ENCODE data around the gene ST6GALNAC1. TPM values are rescaled to one million over a fixed set of nuclear protein-coding genes. Genes with fewer than 3 reads are reported as not detected.

ST6GALNAC1 gene
- total RNA-seq, 1 experiment from 2014 or later, result not detected

GRCh38 chr17:76675648-76676047, 32.1 kb upstream of the ST6GALNAC1 start:
- H3K9me3 ChIP-seq (ENCODE audit: control insufficient read depth in 1 of 2, insufficient read depth in 1 of 2, low read depth in 1 of 2, low read length in 2 of 2), result no peaks in the 10 kb centered on the region
- no peak overlapping the region for H3K9ac ChIP-seq (ENCODE audit: low read length)
- RAD21 ChIA-PET (ENCODE audit: low non-redundant PET in 1 of 2, low total read pairs in 2 of 2, uncharacterized antibody in 2 of 2, unreplicated experiment in 2 of 2), result no interaction called here
- peaks cover 13 to 17% of the 10 kb centered on the region in 2 experiments for H3K4me1 ChIP-seq (ENCODE audit: control insufficient read depth in 1 of 2, insufficient read depth in 2 of 2, low read length in 2 of 2)
- intact Hi-C loops (cut with micrococcal nuclease), result no loop called here
- no peaks in the 10 kb centered on the region for H3K79me2 ChIP-seq (ENCODE audit: insufficient read depth, low read length)
- no peak for ATAC-seq
- no peak overlapping the region for H2AFZ ChIP-seq (ENCODE audit: low read depth, low read length, poor library complexity, severe bottlenecking)
- H3K9me2 ChIP-seq (ENCODE audit: insufficient read depth), result no peaks in the 10 kb centered on the region
- no TSS peak for BruUV-seq (replicated peaks)
- no peaks in the 10 kb centered on the region; a peak in 1 of 4 replicates for H3K36me3 ChIP-seq (ENCODE audit: control insufficient read depth in 1 of 2, insufficient read depth in 2 of 2, low read length in 2 of 2)
- no peaks in the 10 kb centered on the region for H4K20me1 ChIP-seq (ENCODE audit: insufficient read depth)
- H3K4me2 ChIP-seq (ENCODE audit: low read length), result no peak overlapping the region
- no peak overlapping the region for H3K27ac ChIP-seq (ENCODE audit: low read depth, low read length)
- TF ChIP-seq CTCF (IDR thresholded peaks at IDR 0.05 in 2 of 3, conservative IDR thresholded peaks at IDR 0.05 in 1 of 3; ENCODE audit: borderline replicate concordance in 1 of 3, insufficient read depth in 1 of 3, low read depth in 2 of 3, low read length in 2 of 3) (no peak), EGR1 (IDR thresholded peaks at IDR 0.05; ENCODE audit: low read depth) (no peak), EZH2phosphoT487 (IDR thresholded peaks at IDR 0.05; ENCODE audit: borderline replicate concordance) (no peak), ZFX (IDR thresholded peaks at IDR 0.05) (no peak), CEBPB (IDR thresholded peaks at IDR 0.05; ENCODE audit: low read depth) (no peak), ZNF274 (IDR thresholded peaks at IDR 0.05; ENCODE audit: low read depth, low read length) (no peak), ELF1 (IDR thresholded peaks at IDR 0.05; ENCODE audit: borderline replicate concordance, low read depth) (no peak), SP1 (IDR thresholded peaks at IDR 0.05; ENCODE audit: low read depth) (no peak), POLR2AphosphoS5 (IDR thresholded peaks at IDR 0.05; ENCODE audit: low read depth, low read length) (no peak), POLR2A (IDR thresholded peaks at IDR 0.05; ENCODE audit: borderline replicate concordance, extremely low read depth, insufficient read depth, insufficient read length) (no peak), ZBTB33 (IDR thresholded peaks at IDR 0.05; ENCODE audit: extremely low read depth, insufficient replicate concordance, low read length) (no peak), REST (IDR thresholded peaks at IDR 0.05; ENCODE audit: low read depth) (no peak), SRF (IDR thresholded peaks at IDR 0.05; ENCODE audit: low read depth) (no peak)
- POLR2A ChIA-PET, result interaction anchor here (1.0 kb wide), 1 partner anchor 135 kb away, joined by 3 read pairs; the partner anchor contains the start of gene PRCD
- DNase-seq (ENCODE audit: low read depth, low spot score), result no peak
- no peaks in the 10 kb centered on the region for H3K27me3 ChIP-seq (ENCODE audit: insufficient read depth, low read length)
- H3K4me3 ChIP-seq (replicated peaks in 1 of 2; ENCODE audit: low read depth in 1 of 2, low read length in 2 of 2), result no peak overlapping the region
- CTCF ChIA-PET, result no interaction called here

Data from HCT116 (cell line).